T-helper 17 cell (primary cell): ENCODE measurements around the gene GLRA3. TPM values are rescaled to one million over a fixed set of nuclear protein-coding genes. Genes with fewer than 3 reads are reported as not detected.
"Not testable (repeated sequence)": the region's sequence is repeated elsewhere in the genome, so short reads cannot be mapped to it uniquely, and the experiment has no call there.

Experiments
- ATAC-seq: fragments of 150-1000 bp; cut with Tn5 transposase; 2 replicates; pipeline ENCODE4 v1.10.0; 2021; ENCODE audit warnings: mild to moderate bottlenecking, moderate library complexity
- DNase-seq, 3 donors: peaks; one replicate each; pipeline versions ENCODE4 v3.0.0 to v3.0.0-alpha.2; 2020 to 2021
- H3K9me3 ChIP-seq: one replicate; pipeline ENCODE4 v1.7.0; 2013; ENCODE audit warnings: low read length, mild to moderate bottlenecking; ENCODE audit not compliant: control insufficient read depth, poor library complexity, severe bottlenecking
- H3K27ac Mint-ChIP-seq: one replicate; pipeline ENCODE4 v1.8.0; 2022; ENCODE audit warnings: mild to moderate bottlenecking, moderate library complexity, mixed read lengths
- H3K27me3 Mint-ChIP-seq: one replicate; pipeline ENCODE4 v1.8.0; 2022; ENCODE audit warnings: mixed read lengths
- H3K36me3 Mint-ChIP-seq: one replicate; pipeline ENCODE4 v1.8.0; 2022; ENCODE audit warnings: low read depth, mixed read lengths
- H3K4me1 Mint-ChIP-seq: one replicate; pipeline ENCODE4 v1.8.0; 2022; ENCODE audit warnings: mild to moderate bottlenecking, mixed read lengths
- H3K4me3 Mint-ChIP-seq: one replicate; pipeline ENCODE4 v1.8.0; 2022; ENCODE audit warnings: mild to moderate bottlenecking, moderate library complexity, mixed read lengths
- total RNA-seq, 4 donors: library from RNA in 2 of 4; stranded (reverse) in 2 of 4; gene quantifications; one replicate each; pipeline ENCODE4 v1.2.3 and lab custom pipeline; 2022 to 2026

GLRA3 gene
- total RNA-seq, 2 donors from 2014 or later: not detected

- DNase-seq (no peak), ATAC-seq (no peak)
Observed at GRCh38 chr4:174696657-174697056, 132.4 kb downstream of the GLRA3 start.

DNA sequence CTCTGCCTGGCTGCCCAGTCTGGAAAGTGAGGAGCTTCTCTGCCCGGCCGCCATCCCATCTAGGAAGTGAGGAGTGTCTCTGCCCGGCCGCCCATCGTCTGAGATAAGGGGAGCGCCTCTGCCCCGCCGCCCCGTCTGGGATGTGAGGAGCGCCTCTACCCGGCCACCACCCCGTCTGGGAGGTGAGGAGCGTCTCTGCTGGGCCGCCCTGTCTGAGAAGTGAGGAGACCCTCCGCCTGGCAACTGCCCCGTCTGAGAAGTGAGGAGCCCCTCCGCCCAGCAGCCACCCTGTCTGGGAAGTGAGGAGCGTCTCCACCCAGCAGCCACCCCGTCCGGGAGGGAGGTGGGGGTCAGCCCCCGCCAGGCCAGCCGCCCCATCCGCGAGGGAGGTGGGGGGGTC lies 137.2 kb downstream of the GLRA3 start:
- not testable (repeated sequence) for H3K36me3 Mint-ChIP-seq, H3K4me1 Mint-ChIP-seq, H3K27me3 Mint-ChIP-seq, DNase-seq, ATAC-seq, H3K9me3 ChIP-seq, H3K27ac Mint-ChIP-seq, H3K4me3 Mint-ChIP-seq

More at GRCh38 chr4:174696657-174697056, 132.4 kb downstream of the GLRA3 start:
- Mint-ChIP-seq H3K4me1 (no peaks in the 10 kb centered on the region), H3K36me3 (no peaks in the 10 kb centered on the region), H3K27ac (no peak overlapping the region), H3K27me3 (no peaks in the 10 kb centered on the region), H3K4me3 (no peak overlapping the region)
- no peaks in the 10 kb centered on the region for H3K9me3 ChIP-seq

- Mint-ChIP-seq H3K4me1 (no peaks in the 10 kb centered on the region), H3K4me3 (no peak overlapping the region), H3K27ac (no peak overlapping the region), H3K27me3 (no peaks in the 10 kb centered on the region), H3K36me3 (no peaks in the 10 kb centered on the region)
- ATAC-seq: no peak
- no peak for DNase-seq
- H3K9me3 ChIP-seq: no peaks in the 10 kb centered on the region
Observed at GRCh38 chr4:174690665-174691064, 138.4 kb downstream of the GLRA3 start.

GRCh38 chr4:174689618-174690017 lies 139.4 kb downstream of the GLRA3 start:
- H3K9me3 ChIP-seq: no peaks in the 10 kb centered on the region
- Mint-ChIP-seq H3K36me3 (no peaks in the 10 kb centered on the region), H3K27me3 (no peaks in the 10 kb centered on the region), H3K4me1 (no peaks in the 10 kb centered on the region), H3K27ac (no peak overlapping the region), H3K4me3 (no peak overlapping the region)
- ATAC-seq (no peak), DNase-seq (no peak)

DNA sequence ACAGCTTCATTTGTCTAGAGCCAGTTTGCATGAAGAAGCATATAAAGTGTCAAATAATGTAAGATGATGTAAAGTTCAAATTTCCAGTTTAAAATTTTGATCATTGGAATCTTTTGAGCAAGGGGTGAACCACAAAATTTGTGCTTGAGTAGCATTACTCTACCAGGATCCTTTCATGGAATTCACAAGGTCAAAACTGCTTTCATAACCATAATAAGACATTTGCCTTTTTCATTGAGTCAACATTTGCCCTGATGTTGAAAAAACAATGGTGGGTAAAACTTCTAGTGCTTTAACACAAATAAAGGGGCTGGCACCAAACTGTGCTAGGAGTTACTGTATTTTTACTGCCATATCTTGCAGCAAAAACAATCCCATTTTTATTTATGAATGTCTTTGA lies 142.2 kb downstream of the GLRA3 start:
- no peaks in the 10 kb centered on the region for H3K36me3 Mint-ChIP-seq
- DNase-seq: no peak
- no peaks in the 10 kb centered on the region for H3K27me3 Mint-ChIP-seq
- H3K4me1 Mint-ChIP-seq: no peaks in the 10 kb centered on the region
- no peak overlapping the region for H3K4me3 Mint-ChIP-seq
- no peak overlapping the region for H3K27ac Mint-ChIP-seq
- no peaks in the 10 kb centered on the region for H3K9me3 ChIP-seq
- no peak for ATAC-seq

DNA sequence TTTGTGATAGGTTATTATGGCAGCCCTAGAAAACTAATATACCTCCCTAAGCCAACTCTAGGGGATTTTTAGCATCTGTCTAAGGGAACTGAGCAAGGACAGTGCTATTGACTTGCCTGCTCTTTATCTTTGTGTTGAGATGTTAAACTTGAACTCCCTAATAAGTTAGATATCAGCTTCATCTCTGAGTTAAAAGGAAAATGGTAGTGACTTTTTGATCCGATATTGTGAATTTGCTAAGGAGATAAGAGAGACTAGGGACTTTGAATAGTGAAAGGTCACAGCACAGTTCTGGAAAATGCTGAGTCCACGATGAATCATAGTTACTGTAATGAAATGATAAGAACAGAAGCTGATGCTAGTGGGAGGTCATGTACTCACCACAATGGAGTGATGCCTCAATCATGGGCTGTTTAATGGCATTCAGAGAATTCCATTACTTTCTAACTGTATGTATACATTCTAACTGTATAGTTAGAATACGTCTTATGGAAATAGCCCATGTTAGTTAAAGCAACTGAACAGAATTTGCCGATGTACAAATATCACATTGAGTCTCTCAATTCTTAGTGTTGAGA lies 147.2 kb downstream of the GLRA3 start:
- H3K9me3 ChIP-seq: no peaks in the 10 kb centered on the region
- ATAC-seq (no peak), DNase-seq (no peak)
- Mint-ChIP-seq H3K4me3 (no peak overlapping the region), H3K27ac (no peak overlapping the region), H3K36me3 (no peaks in the 10 kb centered on the region), H3K27me3 (no peaks in the 10 kb centered on the region), H3K4me1 (no peaks in the 10 kb centered on the region)

GRCh38 chr4:174674305-174674840 lies 154.7 kb downstream of the GLRA3 start:
- no peaks in the 10 kb centered on the region for H3K4me1 Mint-ChIP-seq
- H3K27ac Mint-ChIP-seq: no peak overlapping the region
- no peaks in the 10 kb centered on the region for H3K36me3 Mint-ChIP-seq
- no peaks in the 10 kb centered on the region for H3K9me3 ChIP-seq
- H3K27me3 Mint-ChIP-seq: peaks cover 7% of the 10 kb centered on the region
- H3K4me3 Mint-ChIP-seq: no peak overlapping the region
- ATAC-seq (no peak), DNase-seq (no peak)

DNA sequence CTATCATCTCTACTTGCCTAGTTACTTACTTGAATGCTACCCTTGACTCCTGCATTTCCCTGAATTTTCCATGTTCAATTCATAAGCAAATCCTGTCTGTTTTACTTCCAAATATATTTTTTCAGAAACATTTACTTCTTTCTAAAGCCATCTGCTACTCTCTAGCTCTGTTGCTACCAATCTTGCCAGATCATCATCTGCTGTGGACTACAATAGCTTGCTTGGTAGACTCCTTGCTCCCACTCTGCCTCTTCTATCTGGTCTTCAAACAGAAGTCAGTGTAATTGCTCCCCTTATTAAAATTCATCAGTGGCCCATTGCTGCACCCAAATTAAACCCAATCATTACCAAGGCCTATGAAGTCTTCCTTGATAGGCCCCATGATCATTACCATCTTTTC lies 155.2 kb downstream of the GLRA3 start:
- H3K4me3 Mint-ChIP-seq: no peak overlapping the region
- H3K36me3 Mint-ChIP-seq: no peaks in the 10 kb centered on the region
- H3K27ac Mint-ChIP-seq: no peak overlapping the region
- no peak for ATAC-seq
- no peaks in the 10 kb centered on the region for H3K4me1 Mint-ChIP-seq
- DNase-seq: no peak
- H3K27me3 Mint-ChIP-seq: peaks cover 7% of the 10 kb centered on the region
- H3K9me3 ChIP-seq: no peaks in the 10 kb centered on the region

DNA sequence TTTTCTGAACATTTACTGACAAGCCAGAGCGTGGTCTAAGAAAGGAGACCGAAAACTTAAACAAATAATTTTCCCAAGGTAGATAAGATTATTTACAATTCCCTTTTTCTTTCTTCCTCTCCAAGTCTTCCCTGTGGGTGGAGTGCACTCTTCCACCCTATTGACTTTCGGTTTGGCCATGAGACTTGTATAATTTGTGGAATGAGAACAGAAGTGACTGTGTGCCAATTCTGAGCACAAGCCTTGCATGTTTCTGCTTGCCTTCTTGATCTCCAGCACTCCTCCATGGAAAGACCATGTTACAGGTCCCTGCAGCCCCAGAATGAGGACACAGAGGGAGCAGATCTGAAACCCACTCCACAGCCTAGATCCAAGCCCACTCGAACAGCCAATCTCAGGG lies 156.8 kb downstream of the GLRA3 start:
- Mint-ChIP-seq H3K27me3 (peaks cover 7% of the 10 kb centered on the region), H3K36me3 (no peaks in the 10 kb centered on the region), H3K4me3 (no peak overlapping the region), H3K27ac (no peak overlapping the region), H3K4me1 (no peaks in the 10 kb centered on the region)
- no peak for DNase-seq
- ATAC-seq: no peak
- H3K9me3 ChIP-seq: no peaks in the 10 kb centered on the region

- H3K36me3 Mint-ChIP-seq: no peaks in the 10 kb centered on the region
- ATAC-seq: no peak
- DNase-seq: no peak
- H3K27me3 Mint-ChIP-seq: peaks cover 7% of the 10 kb centered on the region
- no peak overlapping the region for H3K27ac Mint-ChIP-seq
- no peaks in the 10 kb centered on the region for H3K9me3 ChIP-seq
- H3K4me3 Mint-ChIP-seq: no peak overlapping the region
- no peaks in the 10 kb centered on the region for H3K4me1 Mint-ChIP-seq
Observed at GRCh38 chr4:174669270-174669669, 159.8 kb downstream of the GLRA3 start.

DNA sequence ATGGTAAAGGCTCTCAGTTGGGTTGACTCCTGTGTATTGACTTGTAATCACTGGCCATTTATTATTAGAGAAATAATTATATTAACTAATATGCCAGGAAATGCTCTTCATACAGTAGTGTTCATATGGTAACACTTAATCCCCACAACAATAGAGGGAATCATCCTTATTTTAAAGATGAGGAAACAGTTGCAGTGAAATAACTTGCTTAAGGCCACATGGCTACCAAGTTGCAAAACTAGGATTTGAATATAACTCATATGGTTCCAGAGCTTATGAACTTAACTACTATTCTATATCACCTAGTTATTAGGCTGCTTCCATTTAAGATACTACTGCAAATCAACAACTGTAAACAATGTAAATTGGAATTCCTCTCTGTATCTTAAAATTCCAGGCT lies 163.2 kb downstream of the GLRA3 start:
- DNase-seq: no peak
- Mint-ChIP-seq H3K27ac (no peak overlapping the region), H3K4me1 (no peaks in the 10 kb centered on the region), H3K36me3 (no peaks in the 10 kb centered on the region), H3K27me3 (no peaks in the 10 kb centered on the region), H3K4me3 (no peak overlapping the region)
- ATAC-seq: no peak
- no peaks in the 10 kb centered on the region for H3K9me3 ChIP-seq

DNA sequence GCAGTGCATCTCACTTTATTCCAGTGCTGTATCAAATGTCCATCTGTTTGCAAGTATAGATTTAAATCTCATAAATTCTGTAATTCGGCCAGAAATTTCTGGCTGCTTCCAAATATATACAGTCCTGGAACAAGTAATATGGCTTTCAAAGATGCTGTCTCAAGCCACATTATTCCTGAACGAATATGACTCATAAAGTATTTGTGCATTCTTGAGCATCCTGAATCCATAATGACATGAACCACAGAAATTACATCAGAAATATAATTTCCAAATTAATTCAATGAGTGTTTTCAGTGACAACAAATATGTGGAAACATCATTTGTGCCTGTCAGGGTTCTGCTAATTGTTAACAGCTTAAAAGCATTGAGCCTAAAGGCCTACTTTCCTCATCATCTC lies 165.8 kb downstream of the GLRA3 start:
- H3K4me3 Mint-ChIP-seq: no peak overlapping the region
- H3K4me1 Mint-ChIP-seq: no peaks in the 10 kb centered on the region
- no peaks in the 10 kb centered on the region for H3K36me3 Mint-ChIP-seq
- no peaks in the 10 kb centered on the region for H3K9me3 ChIP-seq
- no peak overlapping the region for H3K27ac Mint-ChIP-seq
- no peak for ATAC-seq
- no peaks in the 10 kb centered on the region for H3K27me3 Mint-ChIP-seq
- no peak for DNase-seq

GRCh38 chr4:174658246-174658645 lies 170.8 kb downstream of the GLRA3 start:
- no peak for ATAC-seq
- DNase-seq: no peak
- H3K9me3 ChIP-seq: no peaks in the 10 kb centered on the region
- Mint-ChIP-seq H3K27ac (no peak overlapping the region), H3K4me3 (no peak overlapping the region), H3K36me3 (no peaks in the 10 kb centered on the region), H3K27me3 (no peaks in the 10 kb centered on the region), H3K4me1 (no peaks in the 10 kb centered on the region)

GRCh38 chr4:174657472-174657871 lies 171.6 kb downstream of the GLRA3 start:
- ATAC-seq: no peak
- no peaks in the 10 kb centered on the region for H3K9me3 ChIP-seq

More at GRCh38 chr4:174657472-174657871, 171.6 kb downstream of the GLRA3 start:
- no peak for DNase-seq
- no peaks in the 10 kb centered on the region for H3K4me1 Mint-ChIP-seq
- no peak overlapping the region for H3K4me3 Mint-ChIP-seq
- H3K36me3 Mint-ChIP-seq: no peaks in the 10 kb centered on the region
- no peaks in the 10 kb centered on the region for H3K27me3 Mint-ChIP-seq
- no peak overlapping the region for H3K27ac Mint-ChIP-seq
